Measurements from ENCODE around the gene TNFRSF25.

TNFRSF25 gene

GRCh38 chr1:6511056-6511455 is 45.1 kb upstream of the TNFRSF25 start:
- no peak for TF ChIP-seq CTCF (IDR thresholded peaks at IDR 0.05; ENCODE audit: low read depth, low read length)
- Histone ChIP-seq H3K4me3 (ENCODE audit: low read depth, low read length) (no peak overlapping the region), H3K9me3 (no peaks in the 10 kb centered on the region), H3K27me3 (no peaks in the 10 kb centered on the region), H3K36me3 (no peaks in the 10 kb centered on the region), H3K4me1 (peaks cover 34% of the 10 kb centered on the region)
- peak; percentile 62 for DNase-seq

- Histone ChIP-seq H3K36me3 (no peaks in the 10 kb centered on the region), H3K4me1 (peaks cover 34% of the 10 kb centered on the region), H3K27me3 (no peaks in the 10 kb centered on the region), H3K9me3 (no peaks in the 10 kb centered on the region), H3K4me3 (ENCODE audit: low read depth, low read length) (no peak overlapping the region)
- no peak for DNase-seq
- no peak for TF ChIP-seq CTCF (IDR thresholded peaks at IDR 0.05; ENCODE audit: low read depth, low read length)
Observed at GRCh38 chr1:6510493-6510892, 44.5 kb upstream of the TNFRSF25 start.

GRCh38 chr1:6509919-6510291 is 43.9 kb upstream of the TNFRSF25 start:
- no peak for TF ChIP-seq CTCF (IDR thresholded peaks at IDR 0.05; ENCODE audit: low read depth, low read length)
- Histone ChIP-seq H3K27me3 (no peaks in the 10 kb centered on the region), H3K4me1 (peaks cover 34% of the 10 kb centered on the region), H3K4me3 (ENCODE audit: low read depth, low read length) (no peak overlapping the region), H3K36me3 (no peaks in the 10 kb centered on the region), H3K9me3 (no peaks in the 10 kb centered on the region)
- DNase-seq, result peak; percentile 52

- no peak for TF ChIP-seq CTCF (IDR thresholded peaks at IDR 0.05; ENCODE audit: low read depth, low read length)
Observed at GRCh38 chr1:6509220-6509918, 43.4 kb upstream of the TNFRSF25 start.

GRCh38 chr1:6508816-6509189 is 42.8 kb upstream of the TNFRSF25 start:
- no peak for DNase-seq
- peaks cover 34% of the 10 kb centered on the region for H3K4me1 ChIP-seq
- H3K9me3 ChIP-seq, result no peaks in the 10 kb centered on the region

More at GRCh38 chr1:6509220-6509918, 43.4 kb upstream of the TNFRSF25 start:
- no peaks in the 10 kb centered on the region for H3K27me3 ChIP-seq
- no peaks in the 10 kb centered on the region for H3K36me3 ChIP-seq
- DNase-seq, result no peak
- H3K4me1 ChIP-seq, result peaks cover 34% of the 10 kb centered on the region
- H3K4me3 ChIP-seq (ENCODE audit: low read depth, low read length), result no peak overlapping the region
- no peaks in the 10 kb centered on the region for H3K9me3 ChIP-seq

More at GRCh38 chr1:6508816-6509189, 42.8 kb upstream of the TNFRSF25 start:
- no peaks in the 10 kb centered on the region for H3K36me3 ChIP-seq
- H3K4me3 ChIP-seq (ENCODE audit: low read depth, low read length), result no peak overlapping the region
- no peak for TF ChIP-seq CTCF (IDR thresholded peaks at IDR 0.05; ENCODE audit: low read depth, low read length)
- H3K27me3 ChIP-seq, result no peaks in the 10 kb centered on the region
